ENCODE measurements around the gene MACC1. TPM values are rescaled to one million over a fixed set of nuclear protein-coding genes. Genes with fewer than 3 reads are reported as not detected.
"Not testable (repeated sequence)": the region's sequence is repeated elsewhere in the genome, so short reads cannot be mapped to it uniquely, and the experiment has no call there.

Gene MACC1
- polyA plus RNA-seq, 2 donors: 4.9 to 5.6 TPM

GRCh38 chr7:20213378-20213777, 3.8 kb downstream of the MACC1 start:
- Histone ChIP-seq H3K4me1 (ENCODE audit: control insufficient read depth in 2 of 2, insufficient read depth in 2 of 2, low read length in 1 of 2) (no peaks in the 10 kb centered on the region), H3K4me3 (ENCODE audit: low read depth in 1 of 2, low read length in 2 of 2) (no peak overlapping the region), H3K9me3 (ENCODE audit: control insufficient read depth in 2 of 2, insufficient read depth in 1 of 2, low read depth in 1 of 2, low read length in 1 of 2) (peaks cover 0 to 5% of the 10 kb centered on the region in 2 donors), H3K27ac (ENCODE audit: low read depth in 2 of 2, low read length in 1 of 2) (no peak overlapping the region), H3K36me3 (ENCODE audit: control insufficient read depth in 2 of 2, insufficient read depth in 2 of 2, low read length in 1 of 2) (no peaks in the 10 kb centered on the region), H3K27me3 (ENCODE audit: control insufficient read depth in 1 of 2, insufficient read depth in 2 of 2, low read length in 2 of 2) (no peaks in the 10 kb centered on the region)
- 85 to 100% methylated on average over 1 of the region's 1 CpG for WGBS, 2 donors

DNA sequence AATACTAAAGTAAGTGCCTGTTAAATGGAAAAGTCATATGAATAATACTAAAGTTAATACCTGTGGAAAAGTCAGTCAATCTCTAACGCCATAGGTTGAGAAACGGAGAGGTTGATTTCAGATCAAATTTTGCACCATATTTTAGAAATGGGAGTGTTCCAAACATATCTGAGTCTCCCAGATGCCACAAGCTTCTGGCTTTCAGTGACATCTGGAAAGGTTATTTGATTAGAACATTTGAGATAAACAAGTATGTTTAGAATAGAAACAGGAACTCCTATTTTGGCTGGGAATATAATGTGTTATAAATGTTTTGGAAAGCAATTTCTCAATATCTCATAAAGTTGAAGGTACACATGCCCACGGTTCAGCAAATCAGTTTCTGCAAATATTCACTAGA, 5.8 kb downstream of the MACC1 start:
- Histone ChIP-seq H3K27ac (ENCODE audit: low read depth in 2 of 2, low read length in 1 of 2) (no peak overlapping the region), H3K4me3 (ENCODE audit: low read depth in 1 of 2, low read length in 2 of 2) (no peak overlapping the region), H3K9me3 (ENCODE audit: control insufficient read depth in 2 of 2, insufficient read depth in 1 of 2, low read depth in 1 of 2, low read length in 1 of 2) (peaks cover 0 to 5% of the 10 kb centered on the region in 2 donors), H3K36me3 (ENCODE audit: control insufficient read depth in 2 of 2, insufficient read depth in 2 of 2, low read length in 1 of 2) (no peaks in the 10 kb centered on the region), H3K4me1 (ENCODE audit: control insufficient read depth in 2 of 2, insufficient read depth in 2 of 2, low read length in 1 of 2) (no peaks in the 10 kb centered on the region), H3K27me3 (ENCODE audit: control insufficient read depth in 1 of 2, insufficient read depth in 2 of 2, low read length in 2 of 2) (no peaks in the 10 kb centered on the region)
- WGBS, 2 donors: 71 to 82% methylated on average over 3 of the region's 3 CpGs

GRCh38 chr7:20208651-20209307, 8.4 kb downstream of the MACC1 start:
- H3K4me1 ChIP-seq (ENCODE audit: control insufficient read depth in 2 of 2, insufficient read depth in 2 of 2, low read length in 1 of 2): no peaks in the 10 kb centered on the region
- H3K36me3 ChIP-seq (ENCODE audit: control insufficient read depth in 2 of 2, insufficient read depth in 2 of 2, low read length in 1 of 2): no peaks in the 10 kb centered on the region
- no peak overlapping the region for H3K27ac ChIP-seq (ENCODE audit: low read depth in 2 of 2, low read length in 1 of 2)
- peaks cover 0 to 5% of the 10 kb centered on the region in 2 donors for H3K9me3 ChIP-seq (ENCODE audit: control insufficient read depth in 2 of 2, insufficient read depth in 1 of 2, low read depth in 1 of 2, low read length in 1 of 2)
- no peaks in the 10 kb centered on the region for H3K27me3 ChIP-seq (ENCODE audit: control insufficient read depth in 1 of 2, insufficient read depth in 2 of 2, low read length in 2 of 2)
- WGBS, 2 donors: 89 to 92% methylated on average over 6 of the region's 6 CpGs
- H3K4me3 ChIP-seq (ENCODE audit: low read depth in 1 of 2, low read length in 2 of 2): no peak overlapping the region

GRCh38 chr7:20207811-20208210, 9.4 kb downstream of the MACC1 start:
- not testable (repeated sequence) for H3K4me1 ChIP-seq (ENCODE audit: control insufficient read depth in 2 of 2, insufficient read depth in 2 of 2, low read length in 1 of 2); H3K9me3 ChIP-seq (ENCODE audit: control insufficient read depth in 2 of 2, insufficient read depth in 1 of 2, low read depth in 1 of 2, low read length in 1 of 2); H3K36me3 ChIP-seq (ENCODE audit: control insufficient read depth in 2 of 2, insufficient read depth in 2 of 2, low read length in 1 of 2); H3K27me3 ChIP-seq (ENCODE audit: control insufficient read depth in 1 of 2, insufficient read depth in 2 of 2, low read length in 2 of 2); H3K4me3 ChIP-seq (ENCODE audit: low read depth in 1 of 2, low read length in 2 of 2); H3K27ac ChIP-seq (ENCODE audit: low read depth in 2 of 2, low read length in 1 of 2)
- whole genome bisulfite sequencing, 2 donors: 96 to 97% methylated on average over 2 of the region's 2 CpGs

DNA sequence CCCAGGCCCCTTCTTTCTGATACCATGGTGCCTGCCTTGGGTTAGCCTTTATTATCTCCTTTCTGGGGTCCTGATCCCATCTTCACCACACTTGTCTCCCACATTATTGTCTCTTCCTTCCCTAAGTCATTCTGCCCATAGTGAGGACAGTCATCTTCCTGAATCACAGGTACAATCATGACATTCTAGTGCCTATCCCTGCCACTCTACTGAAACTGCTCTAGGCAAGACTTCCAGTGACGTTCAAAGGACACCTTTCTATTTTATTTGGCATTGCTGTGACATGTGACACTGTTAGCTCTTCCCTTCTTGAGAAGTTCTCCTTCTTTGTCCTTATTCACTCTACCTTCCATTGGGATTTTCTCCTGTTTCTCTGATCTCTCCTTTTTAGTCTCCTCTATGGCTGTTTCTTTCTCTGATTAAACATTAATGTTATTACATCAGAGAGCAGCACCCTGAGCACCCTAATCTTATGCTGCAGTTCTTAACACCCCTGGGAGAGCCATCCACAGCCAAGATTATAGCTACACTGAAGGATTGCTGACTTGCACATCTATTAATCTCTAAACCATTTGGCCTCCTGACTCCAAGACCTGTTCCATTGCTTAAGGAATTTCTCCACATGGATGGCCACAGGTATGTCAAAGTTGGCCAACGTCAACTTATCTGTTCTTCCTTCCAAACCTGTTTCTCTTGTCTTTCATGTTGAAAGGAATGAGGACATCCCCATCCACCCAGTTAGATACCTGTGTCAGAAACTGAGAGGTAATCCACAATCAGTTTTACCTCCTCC, 10.9 kb downstream of the MACC1 start:
- peaks cover 0 to 5% of the 10 kb centered on the region in 2 donors for H3K9me3 ChIP-seq (ENCODE audit: control insufficient read depth in 2 of 2, insufficient read depth in 1 of 2, low read depth in 1 of 2, low read length in 1 of 2)
- H3K27me3 ChIP-seq (ENCODE audit: control insufficient read depth in 1 of 2, insufficient read depth in 2 of 2, low read length in 2 of 2): no peaks in the 10 kb centered on the region
- H3K36me3 ChIP-seq (ENCODE audit: control insufficient read depth in 2 of 2, insufficient read depth in 2 of 2, low read length in 1 of 2): no peaks in the 10 kb centered on the region
- H3K27ac ChIP-seq (ENCODE audit: low read depth in 2 of 2, low read length in 1 of 2): peak overlapping the region in 1 of 2 donors; percentile 24
- no peak overlapping the region for H3K4me3 ChIP-seq (ENCODE audit: low read depth in 1 of 2, low read length in 2 of 2)
- 70 to 75% methylated on average over 2 of the region's 2 CpGs for WGBS, 2 donors
- H3K4me1 ChIP-seq (ENCODE audit: control insufficient read depth in 2 of 2, insufficient read depth in 2 of 2, low read length in 1 of 2): no peaks in the 10 kb centered on the region

GRCh38 chr7:20203316-20203715, 13.9 kb downstream of the MACC1 start:
- no peak overlapping the region for H3K27ac ChIP-seq (ENCODE audit: low read depth in 2 of 2, low read length in 1 of 2)
- no peaks in the 10 kb centered on the region for H3K27me3 ChIP-seq (ENCODE audit: control insufficient read depth in 1 of 2, insufficient read depth in 2 of 2, low read length in 2 of 2)
- H3K9me3 ChIP-seq (ENCODE audit: control insufficient read depth in 2 of 2, insufficient read depth in 1 of 2, low read depth in 1 of 2, low read length in 1 of 2): no peaks in the 10 kb centered on the region
- no peak overlapping the region for H3K4me3 ChIP-seq (ENCODE audit: low read depth in 1 of 2, low read length in 2 of 2)
- no peaks in the 10 kb centered on the region for H3K36me3 ChIP-seq (ENCODE audit: control insufficient read depth in 2 of 2, insufficient read depth in 2 of 2, low read length in 1 of 2)
- no peaks in the 10 kb centered on the region for H3K4me1 ChIP-seq (ENCODE audit: control insufficient read depth in 2 of 2, insufficient read depth in 2 of 2, low read length in 1 of 2)
- WGBS, 2 donors: 91 to 92% methylated on average over 4 of the region's 4 CpGs

DNA sequence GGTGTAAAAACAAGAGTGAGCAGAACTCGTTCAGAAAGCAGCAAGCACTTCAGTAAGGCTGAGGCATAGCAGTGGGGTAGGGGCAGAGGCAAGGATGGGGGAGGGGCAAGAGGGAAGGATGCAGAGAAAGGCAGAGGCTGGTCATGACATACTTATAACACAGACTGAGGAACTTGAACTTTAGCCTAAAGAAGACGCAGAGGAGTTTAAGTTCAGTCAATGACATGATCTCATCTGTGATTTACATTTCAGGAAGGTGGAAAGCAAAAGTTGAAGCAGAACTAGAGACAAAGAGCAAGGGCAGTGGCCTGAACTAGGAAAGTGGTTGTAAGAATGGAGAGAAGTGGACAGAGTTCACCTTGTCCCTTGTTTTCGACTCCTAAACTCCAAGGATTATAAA, 15.8 kb downstream of the MACC1 start:
- H3K4me3 ChIP-seq (ENCODE audit: low read depth in 1 of 2, low read length in 2 of 2): no peak overlapping the region
- H3K36me3 ChIP-seq (ENCODE audit: control insufficient read depth in 2 of 2, insufficient read depth in 2 of 2, low read length in 1 of 2): no peaks in the 10 kb centered on the region
- no peak overlapping the region for H3K27ac ChIP-seq (ENCODE audit: low read depth in 2 of 2, low read length in 1 of 2)
- 66 to 70% methylated on average over 3 of the region's 3 CpGs for WGBS, 2 donors
- H3K4me1 ChIP-seq (ENCODE audit: control insufficient read depth in 2 of 2, insufficient read depth in 2 of 2, low read length in 1 of 2): no peaks in the 10 kb centered on the region
- no peaks in the 10 kb centered on the region for H3K9me3 ChIP-seq (ENCODE audit: control insufficient read depth in 2 of 2, insufficient read depth in 1 of 2, low read depth in 1 of 2, low read length in 1 of 2)
- H3K27me3 ChIP-seq (ENCODE audit: control insufficient read depth in 1 of 2, insufficient read depth in 2 of 2, low read length in 2 of 2): no peaks in the 10 kb centered on the region

- Histone ChIP-seq H3K27me3 (ENCODE audit: control insufficient read depth in 1 of 2, insufficient read depth in 2 of 2, low read length in 2 of 2) (no peaks in the 10 kb centered on the region), H3K4me3 (ENCODE audit: low read depth in 1 of 2, low read length in 2 of 2) (no peak overlapping the region), H3K9me3 (ENCODE audit: control insufficient read depth in 2 of 2, insufficient read depth in 1 of 2, low read depth in 1 of 2, low read length in 1 of 2) (no peaks in the 10 kb centered on the region), H3K4me1 (ENCODE audit: control insufficient read depth in 2 of 2, insufficient read depth in 2 of 2, low read length in 1 of 2) (no peaks in the 10 kb centered on the region), H3K36me3 (ENCODE audit: control insufficient read depth in 2 of 2, insufficient read depth in 2 of 2, low read length in 1 of 2) (no peaks in the 10 kb centered on the region), H3K27ac (ENCODE audit: low read depth in 2 of 2, low read length in 1 of 2) (no peak overlapping the region)
These were observed 16.2 kb downstream of the MACC1 start for GRCh38 chr7:20200971-20201370.

GRCh38 chr7:20200361-20200760, 16.8 kb downstream of the MACC1 start:
- WGBS, 2 donors: 60 to 67% methylated on average over 3 of the region's 3 CpGs
- Histone ChIP-seq H3K4me1 (ENCODE audit: control insufficient read depth in 2 of 2, insufficient read depth in 2 of 2, low read length in 1 of 2) (no peaks in the 10 kb centered on the region), H3K27ac (ENCODE audit: low read depth in 2 of 2, low read length in 1 of 2) (no peak overlapping the region), H3K4me3 (ENCODE audit: low read depth in 1 of 2, low read length in 2 of 2) (no peak overlapping the region), H3K27me3 (ENCODE audit: control insufficient read depth in 1 of 2, insufficient read depth in 2 of 2, low read length in 2 of 2) (no peaks in the 10 kb centered on the region), H3K9me3 (ENCODE audit: control insufficient read depth in 2 of 2, insufficient read depth in 1 of 2, low read depth in 1 of 2, low read length in 1 of 2) (no peaks in the 10 kb centered on the region), H3K36me3 (ENCODE audit: control insufficient read depth in 2 of 2, insufficient read depth in 2 of 2, low read length in 1 of 2) (no peaks in the 10 kb centered on the region)
